NCI-H2196 (cell line): ENCODE results near the gene VMP1.
"Not testable (repeated sequence)": the region's sequence is repeated elsewhere in the genome, so short reads cannot be mapped to it uniquely, and the experiment has no call there.

ENCODE experiments used
- DNase-seq: peaks from one replicate; lab custom pipeline; 2025; ENCODE audit not compliant: unreplicated experiment; lab: John Stamatoyannopoulos, UW

Gene VMP1

GRCh38 chr17:59838052-59838916 is 130.8 kb downstream of the VMP1 start:
- DNase-seq, result peak; percentile 65

GRCh38 chr17:59839651-59840328 is 132.3 kb downstream of the VMP1 start:
- DNase-seq, result no peak

- DNase-seq, result no peak
Measured at GRCh38 chr17:59840329-59841090, 133.1 kb downstream of the VMP1 start.

- DNase-seq, result not testable (repeated sequence)
Measured at GRCh38 chr17:59841091-59841881, 133.8 kb downstream of the VMP1 start.

- DNase-seq, result not testable (repeated sequence)
Measured at GRCh38 chr17:59841882-59842263, 134.4 kb downstream of the VMP1 start.

GRCh38 chr17:59842901-59843652 is 135.6 kb downstream of the VMP1 start:
- DNase-seq, result peak; percentile 49

GRCh38 chr17:59844884-59845594 is 137.6 kb downstream of the VMP1 start:
- DNase-seq, result peak; percentile 53

GRCh38 chr17:59845595-59846393 is 138.3 kb downstream of the VMP1 start:
- peak; percentile 88 for DNase-seq

- peak; percentile 83 for DNase-seq
Measured at GRCh38 chr17:59846394-59847165, 139.1 kb downstream of the VMP1 start.

- no peak for DNase-seq
Measured at GRCh38 chr17:59848385-59848668, 140.9 kb downstream of the VMP1 start.

- DNase-seq, result no peak
Measured at GRCh38 chr17:59848778-59849177, 141.3 kb downstream of the VMP1 start.

GRCh38 chr17:59850311-59850710 is 142.9 kb downstream of the VMP1 start:
- not testable (repeated sequence) for DNase-seq

- no peak for DNase-seq
Measured at GRCh38 chr17:59851439-59852375, 144.3 kb downstream of the VMP1 start.

- DNase-seq, result not testable (repeated sequence)
Measured at GRCh38 chr17:59852847-59853167, 145.4 kb downstream of the VMP1 start.

GRCh38 chr17:59853168-59853918 is 145.9 kb downstream of the VMP1 start:
- peak; percentile 81 for DNase-seq
